Measurements from ENCODE around the gene SLC7A1.

Gene SLC7A1

DNA sequence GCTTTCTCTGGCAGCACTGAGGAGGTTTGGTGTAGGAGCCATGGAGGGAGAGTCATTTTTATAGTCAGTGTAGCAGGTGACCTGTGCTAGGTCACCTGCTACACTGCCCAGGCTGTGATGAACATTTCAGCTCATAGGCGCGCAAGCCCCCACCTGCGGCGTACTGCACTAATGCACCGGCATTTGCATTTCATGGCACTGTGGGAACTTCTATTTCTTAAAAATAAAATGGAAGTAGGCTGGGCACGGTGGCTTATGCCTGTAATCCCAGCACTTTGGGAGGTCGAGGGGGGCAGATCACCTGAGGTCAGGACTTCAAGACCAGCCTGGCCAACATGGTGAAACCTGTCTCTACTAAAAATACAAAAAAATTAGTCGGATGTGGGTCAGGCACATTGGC is 101.0 kb downstream of the SLC7A1 start:
- TF ChIP-seq, protein P1, sequence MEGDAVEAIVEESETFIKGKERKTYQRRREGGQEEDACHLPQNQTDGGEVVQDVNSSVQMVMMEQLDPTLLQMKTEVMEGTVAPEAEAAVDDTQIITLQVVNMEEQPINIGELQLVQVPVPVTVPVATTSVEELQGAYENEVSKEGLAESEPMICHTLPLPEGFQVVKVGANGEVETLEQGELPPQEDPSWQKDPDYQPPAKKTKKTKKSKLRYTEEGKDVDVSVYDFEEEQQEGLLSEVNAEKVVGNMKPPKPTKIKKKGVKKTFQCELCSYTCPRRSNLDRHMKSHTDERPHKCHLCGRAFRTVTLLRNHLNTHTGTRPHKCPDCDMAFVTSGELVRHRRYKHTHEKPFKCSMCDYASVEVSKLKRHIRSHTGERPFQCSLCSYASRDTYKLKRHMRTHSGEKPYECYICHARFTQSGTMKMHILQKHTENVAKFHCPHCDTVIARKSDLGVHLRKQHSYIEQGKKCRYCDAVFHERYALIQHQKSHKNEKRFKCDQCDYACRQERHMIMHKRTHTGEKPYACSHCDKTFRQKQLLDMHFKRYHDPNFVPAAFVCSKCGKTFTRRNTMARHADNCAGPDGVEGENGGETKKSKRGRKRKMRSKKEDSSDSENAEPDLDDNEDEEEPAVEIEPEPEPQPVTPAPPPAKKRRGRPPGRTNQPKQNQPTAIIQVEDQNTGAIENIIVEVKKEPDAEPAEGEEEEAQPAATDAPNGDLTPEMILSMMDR (IDR thresholded peaks at IDR 0.05; ENCODE audit: low read depth, low read length): no peak
- no peak for DNase-seq (ENCODE audit: low read depth in 2 of 2)
- no peak overlapping the region for H3K4me3 ChIP-seq (replicated peaks in 1 of 2; ENCODE audit: low read depth in 2 of 2, low read length in 2 of 2)

DNA sequence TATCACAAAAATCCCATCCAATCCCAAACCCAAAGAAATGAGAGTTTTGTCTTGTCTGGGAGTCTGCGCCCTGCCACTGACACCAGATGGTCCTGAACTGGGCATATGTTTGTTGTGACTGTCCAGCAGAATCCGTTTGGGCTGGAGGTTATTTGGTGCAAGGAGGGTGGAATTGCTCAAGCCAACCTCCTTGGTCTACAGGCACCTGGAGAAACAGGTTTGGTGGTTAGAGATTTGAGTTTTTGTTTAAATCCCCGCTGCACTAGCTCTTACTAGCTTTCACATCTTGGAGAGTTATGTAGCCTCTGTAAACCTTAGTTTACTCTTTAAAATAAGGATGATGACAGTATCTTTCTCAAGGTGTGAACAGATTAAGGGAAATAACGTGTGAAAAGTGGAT is 101.7 kb downstream of the SLC7A1 start:
- no peak overlapping the region for H3K4me3 ChIP-seq (replicated peaks in 1 of 2; ENCODE audit: low read depth in 2 of 2, low read length in 2 of 2)
- TF ChIP-seq, protein P1 (IDR thresholded peaks at IDR 0.05; ENCODE audit: low read depth, low read length): no peak
- no peak for DNase-seq (ENCODE audit: low read depth in 2 of 2)

DNA sequence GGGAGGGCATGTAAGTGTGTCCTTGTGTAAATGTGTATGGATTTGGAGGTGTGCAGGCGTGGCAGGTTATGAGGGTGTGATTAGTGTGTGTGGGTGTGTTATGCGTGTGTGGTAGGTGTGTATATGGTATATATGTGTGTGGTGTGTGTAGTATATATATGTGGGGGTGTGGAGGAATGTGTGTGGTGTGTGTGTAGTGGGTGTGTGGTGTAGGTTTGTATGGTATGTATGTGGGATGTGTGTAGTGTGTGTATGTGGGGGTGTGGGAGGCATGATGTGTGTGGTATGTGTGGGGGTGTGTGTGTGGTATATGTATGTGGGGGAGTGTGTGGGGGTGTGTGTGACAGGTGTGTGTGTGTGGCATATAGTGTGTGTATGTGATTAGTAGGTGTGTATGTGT is 104.2 kb downstream of the SLC7A1 start:
- TF ChIP-seq, protein P1 (IDR thresholded peaks at IDR 0.05; ENCODE audit: low read depth, low read length): no peak
- no peak for DNase-seq (ENCODE audit: low read depth in 2 of 2)
- H3K4me3 ChIP-seq (replicated peaks in 1 of 2; ENCODE audit: low read depth in 2 of 2, low read length in 2 of 2): no peak overlapping the region

DNA sequence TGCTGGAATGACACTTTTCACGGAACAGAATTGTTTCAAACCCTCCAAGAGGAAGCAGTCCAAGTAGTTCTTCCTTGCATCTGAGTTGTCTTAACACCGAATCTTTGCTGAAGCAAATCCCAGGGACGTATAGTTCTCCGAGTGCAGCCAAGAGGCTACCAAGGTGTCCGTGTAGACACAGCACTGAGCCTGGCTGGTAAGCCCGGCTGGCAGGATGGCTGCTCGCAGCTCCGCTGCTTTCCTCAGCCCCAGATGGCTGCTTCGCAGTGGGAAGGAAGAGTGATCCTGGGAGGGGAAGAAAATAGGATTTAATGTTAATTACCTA is 105.0 kb downstream of the SLC7A1 start:
- no peak for DNase-seq (ENCODE audit: low read depth in 2 of 2)
- no peak overlapping the region for H3K4me3 ChIP-seq (replicated peaks in 1 of 2; ENCODE audit: low read depth in 2 of 2, low read length in 2 of 2)
- TF ChIP-seq, protein P1 (IDR thresholded peaks at IDR 0.05; ENCODE audit: low read depth, low read length): no peak

DNA sequence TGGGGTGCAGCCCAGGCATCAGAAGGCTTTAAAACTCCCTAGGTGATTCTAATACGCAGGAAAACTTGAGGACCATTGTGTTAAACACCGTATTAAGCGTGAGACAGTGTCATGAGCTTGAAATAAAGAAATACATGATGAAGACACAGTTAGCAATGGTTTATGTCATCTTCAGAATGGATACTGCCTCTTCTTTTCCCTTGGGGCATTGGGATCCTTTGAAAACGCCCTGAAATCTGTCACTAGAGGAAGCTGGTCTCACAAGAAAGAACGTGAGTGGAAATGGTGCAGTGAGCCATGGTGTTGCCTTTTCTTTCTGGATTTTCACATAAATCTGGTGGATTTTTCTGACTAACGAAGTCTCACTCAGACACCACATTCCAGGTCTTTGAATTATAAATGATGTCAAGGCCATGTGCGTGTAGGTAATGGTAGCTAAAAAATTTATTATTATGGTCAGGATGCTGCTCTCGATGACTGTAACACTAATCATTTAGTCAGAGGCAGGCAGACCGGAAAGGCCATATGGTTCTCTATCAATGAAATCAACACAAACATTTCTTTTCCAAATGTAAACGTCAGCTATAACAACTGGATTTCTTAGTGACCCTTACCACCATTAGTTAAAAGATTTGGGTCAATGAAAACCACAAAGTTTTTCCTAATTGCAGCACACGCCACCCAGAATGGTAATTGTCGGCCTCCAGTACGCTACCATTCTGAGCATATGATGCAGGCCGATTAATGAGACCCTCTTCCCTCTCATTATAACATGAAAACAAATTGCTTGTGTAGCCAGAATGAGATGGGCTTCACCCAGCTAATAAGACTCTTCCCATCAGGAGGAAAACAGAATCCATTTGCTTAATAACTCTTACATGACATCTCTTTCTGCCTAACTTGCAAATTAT is 105.6 kb downstream of the SLC7A1 start:
- TF ChIP-seq, protein P1 (IDR thresholded peaks at IDR 0.05; ENCODE audit: low read depth, low read length): no peak

DNA sequence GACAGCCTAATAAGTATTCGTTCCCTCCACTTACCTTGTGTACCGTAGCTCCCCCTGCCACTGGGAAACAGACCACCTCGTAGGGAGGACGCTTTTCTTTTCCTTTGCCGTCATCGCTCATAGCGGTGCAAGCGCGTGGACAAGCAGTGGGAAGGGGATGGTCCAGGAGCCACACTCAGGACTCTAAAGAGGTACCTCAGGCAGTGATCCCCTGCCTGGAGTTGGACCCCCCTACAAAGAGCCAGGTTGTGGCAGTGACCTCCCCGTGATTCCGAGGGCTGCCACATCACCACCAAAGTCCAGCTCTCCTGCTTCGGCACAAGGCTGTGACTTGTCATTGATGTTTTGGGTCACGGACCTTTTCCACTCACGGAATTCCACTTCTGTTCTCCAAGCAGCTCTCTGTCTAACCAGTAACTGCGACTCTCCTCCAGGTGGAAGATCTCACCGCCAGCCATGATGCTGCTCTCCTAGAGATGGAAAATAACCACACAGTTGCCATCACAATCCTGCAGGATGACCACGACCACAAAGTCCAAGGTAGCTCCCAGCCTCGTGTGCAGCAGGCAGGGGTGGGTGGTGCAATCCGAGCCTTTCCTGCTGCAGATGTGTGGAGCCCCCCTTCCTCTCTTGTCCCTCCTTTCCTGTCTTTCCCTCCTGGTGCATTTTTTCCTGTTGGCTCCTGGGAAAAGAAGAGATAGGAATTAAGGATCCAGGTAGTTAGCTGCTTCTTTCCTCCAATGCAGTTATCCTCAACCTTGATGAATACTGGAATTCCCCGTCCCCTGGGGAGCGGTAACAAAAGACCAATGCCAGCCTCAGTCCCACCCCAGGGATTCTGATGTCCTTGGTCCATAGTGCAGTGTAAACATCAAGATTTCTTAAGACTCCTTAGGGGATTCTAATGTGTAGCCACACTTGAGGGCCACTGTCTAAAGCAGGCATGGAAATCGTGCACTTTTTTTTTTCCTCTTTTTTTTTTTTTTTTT is 107.7 kb downstream of the SLC7A1 start:
- TF ChIP-seq, protein P1 (IDR thresholded peaks at IDR 0.05; ENCODE audit: low read depth, low read length): no peak

More for the DNA sequence above, 105.6 kb downstream of the SLC7A1 start:
- DNase-seq (ENCODE audit: low read depth in 2 of 2): no peak
- no peak overlapping the region for H3K4me3 ChIP-seq (replicated peaks in 1 of 2; ENCODE audit: low read depth in 2 of 2, low read length in 2 of 2)

More for the DNA sequence above, 107.7 kb downstream of the SLC7A1 start:
- H3K4me3 ChIP-seq (replicated peaks in 1 of 2; ENCODE audit: low read depth in 2 of 2, low read length in 2 of 2): no peak overlapping the region
- DNase-seq (ENCODE audit: low read depth in 2 of 2): no peak

Data from cardiac fibroblast (primary cell).